ENCODE results near the gene TBC1D14. TPM values are rescaled to one million over a fixed set of nuclear protein-coding genes. Genes with fewer than 3 reads are reported as not detected.

TBC1D14 gene
- total RNA-seq, 1 donor from 2014 or later, result 33.2 TPM

GRCh38 chr4:6891436-6892170, 18.0 kb upstream of the TBC1D14 start:
- no peak for DNase-seq (ENCODE audit: extremely low spot score, unreplicated experiment)

GRCh38 chr4:6892190-6892908, 17.3 kb upstream of the TBC1D14 start:
- DNase-seq (ENCODE audit: extremely low spot score, unreplicated experiment), result no peak
- H3K4me3 Mint-ChIP-seq (ENCODE audit: unreplicated experiment), result no peak overlapping the region
- no peaks in the 10 kb centered on the region for H3K36me3 Mint-ChIP-seq (ENCODE audit: unreplicated experiment)
- TF ChIP-seq CTCF (IDR thresholded peaks at IDR 0.05), result peak; percentile 36
- no peaks in the 10 kb centered on the region for H3K9me3 Mint-ChIP-seq (ENCODE audit: unreplicated experiment)
- peaks cover 21% of the 10 kb centered on the region for H3K4me1 Mint-ChIP-seq (ENCODE audit: unreplicated experiment)
- peak overlapping the region; percentile 35 for H3K27ac Mint-ChIP-seq (ENCODE audit: unreplicated experiment)
- no peaks in the 10 kb centered on the region for H3K27me3 Mint-ChIP-seq (ENCODE audit: unreplicated experiment)

More at GRCh38 chr4:6891436-6892170, 18.0 kb upstream of the TBC1D14 start:
- H3K36me3 Mint-ChIP-seq (ENCODE audit: unreplicated experiment), result no peaks in the 10 kb centered on the region
- peak overlapping the region; percentile 35 for H3K27ac Mint-ChIP-seq (ENCODE audit: unreplicated experiment)
- no peak overlapping the region for H3K4me3 Mint-ChIP-seq (ENCODE audit: unreplicated experiment)
- TF ChIP-seq CTCF (IDR thresholded peaks at IDR 0.05), result no peak
- H3K27me3 Mint-ChIP-seq (ENCODE audit: unreplicated experiment), result no peaks in the 10 kb centered on the region
- no peaks in the 10 kb centered on the region for H3K9me3 Mint-ChIP-seq (ENCODE audit: unreplicated experiment)
- H3K4me1 Mint-ChIP-seq (ENCODE audit: unreplicated experiment), result peaks cover 25% of the 10 kb centered on the region

- H3K9me3 Mint-ChIP-seq (ENCODE audit: unreplicated experiment), result no peaks in the 10 kb centered on the region
- H3K27me3 Mint-ChIP-seq (ENCODE audit: unreplicated experiment), result no peaks in the 10 kb centered on the region
- H3K27ac Mint-ChIP-seq (ENCODE audit: unreplicated experiment), result no peak overlapping the region
- H3K4me1 Mint-ChIP-seq (ENCODE audit: unreplicated experiment), result peaks cover 18% of the 10 kb centered on the region
- no peak overlapping the region for H3K4me3 Mint-ChIP-seq (ENCODE audit: unreplicated experiment)
- TF ChIP-seq CTCF (IDR thresholded peaks at IDR 0.05), result no peak
- DNase-seq (ENCODE audit: extremely low spot score, unreplicated experiment), result no peak
- H3K36me3 Mint-ChIP-seq (ENCODE audit: unreplicated experiment), result no peaks in the 10 kb centered on the region
Measured at GRCh38 chr4:6892909-6893202, 16.8 kb upstream of the TBC1D14 start.

GRCh38 chr4:6893449-6894085, 16.1 kb upstream of the TBC1D14 start:
- no peaks in the 10 kb centered on the region for H3K36me3 Mint-ChIP-seq (ENCODE audit: unreplicated experiment)
- no peak for DNase-seq (ENCODE audit: extremely low spot score, unreplicated experiment)
- peak overlapping the region; percentile 8 for H3K27ac Mint-ChIP-seq (ENCODE audit: unreplicated experiment)
- H3K27me3 Mint-ChIP-seq (ENCODE audit: unreplicated experiment), result no peaks in the 10 kb centered on the region
- H3K4me3 Mint-ChIP-seq (ENCODE audit: unreplicated experiment), result no peak overlapping the region
- no peak for TF ChIP-seq CTCF (IDR thresholded peaks at IDR 0.05)
- H3K9me3 Mint-ChIP-seq (ENCODE audit: unreplicated experiment), result no peaks in the 10 kb centered on the region
- peaks cover 16% of the 10 kb centered on the region for H3K4me1 Mint-ChIP-seq (ENCODE audit: unreplicated experiment)

GRCh38 chr4:6894086-6894478, 15.5 kb upstream of the TBC1D14 start:
- DNase-seq (ENCODE audit: extremely low spot score, unreplicated experiment), result no peak
- peaks cover 16% of the 10 kb centered on the region for H3K4me1 Mint-ChIP-seq (ENCODE audit: unreplicated experiment)
- H3K27me3 Mint-ChIP-seq (ENCODE audit: unreplicated experiment), result no peaks in the 10 kb centered on the region
- no peaks in the 10 kb centered on the region for H3K36me3 Mint-ChIP-seq (ENCODE audit: unreplicated experiment)
- no peak overlapping the region for H3K27ac Mint-ChIP-seq (ENCODE audit: unreplicated experiment)
- H3K4me3 Mint-ChIP-seq (ENCODE audit: unreplicated experiment), result no peak overlapping the region
- no peaks in the 10 kb centered on the region for H3K9me3 Mint-ChIP-seq (ENCODE audit: unreplicated experiment)
- TF ChIP-seq CTCF (IDR thresholded peaks at IDR 0.05), result no peak

Measured in osteocyte (in vitro differentiated cells).